ENCODE data around the gene UBE2R2.

Gene UBE2R2

GRCh38 chr9:33931326-33931725 is 114.4 kb downstream of the UBE2R2 start:
- DNase-seq (ENCODE audit: low spot score), result no peak
- TF ChIP-seq CTCF (IDR thresholded peaks at IDR 0.05), result no peak
- Histone ChIP-seq H3K27ac (no peak overlapping the region), H3K4me3 (no peak overlapping the region)

GRCh38 chr9:33932078-33932807 is 115.3 kb downstream of the UBE2R2 start:
- H3K4me3 ChIP-seq, result no peak overlapping the region
- H3K27ac ChIP-seq, result no peak overlapping the region
- DNase-seq (ENCODE audit: low spot score), result no peak
- no peak for TF ChIP-seq CTCF (IDR thresholded peaks at IDR 0.05)

GRCh38 chr9:33934188-33934878 is 117.4 kb downstream of the UBE2R2 start:
- DNase-seq (ENCODE audit: low spot score), result no peak
- no peak for TF ChIP-seq CTCF (IDR thresholded peaks at IDR 0.05)
- Histone ChIP-seq H3K27ac (no peak overlapping the region), H3K4me3 (no peak overlapping the region)

- no peak for DNase-seq (ENCODE audit: low spot score)
- Histone ChIP-seq H3K4me3 (no peak overlapping the region), H3K27ac (no peak overlapping the region)
- no peak for TF ChIP-seq CTCF (IDR thresholded peaks at IDR 0.05)
Measured at GRCh38 chr9:33939924-33940874, 123.2 kb downstream of the UBE2R2 start.

- no peak overlapping the region for H3K4me3 ChIP-seq
- no peak for DNase-seq (ENCODE audit: low spot score)
- no peak overlapping the region for H3K27ac ChIP-seq
- no peak for TF ChIP-seq CTCF (IDR thresholded peaks at IDR 0.05)
Measured at GRCh38 chr9:33942471-33943083, 125.6 kb downstream of the UBE2R2 start.

- H3K27ac ChIP-seq, result no peak overlapping the region
- no peak overlapping the region for H3K4me3 ChIP-seq
- TF ChIP-seq CTCF (IDR thresholded peaks at IDR 0.05), result no peak
- no peak for DNase-seq (ENCODE audit: low spot score)
Measured at GRCh38 chr9:33943389-33943788, 126.4 kb downstream of the UBE2R2 start.

All from coronary artery (tissue), 2 donors.